SK-N-DZ (cell line): ENCODE data around the gene COL4A2.
A peak's percentile ranks its signal among the peaks of the same experiment; 100 is the strongest.
"Not testable (repeated sequence)": the region's sequence is repeated elsewhere in the genome, so short reads cannot be mapped to it uniquely, and the experiment has no call there.

ENCODE experiments used
- DNase-seq: peaks from one replicate; pipeline ENCODE4 v3.0.0-alpha.2; 2015; ENCODE audit warnings: low spot score

The COL4A2 gene

DNA sequence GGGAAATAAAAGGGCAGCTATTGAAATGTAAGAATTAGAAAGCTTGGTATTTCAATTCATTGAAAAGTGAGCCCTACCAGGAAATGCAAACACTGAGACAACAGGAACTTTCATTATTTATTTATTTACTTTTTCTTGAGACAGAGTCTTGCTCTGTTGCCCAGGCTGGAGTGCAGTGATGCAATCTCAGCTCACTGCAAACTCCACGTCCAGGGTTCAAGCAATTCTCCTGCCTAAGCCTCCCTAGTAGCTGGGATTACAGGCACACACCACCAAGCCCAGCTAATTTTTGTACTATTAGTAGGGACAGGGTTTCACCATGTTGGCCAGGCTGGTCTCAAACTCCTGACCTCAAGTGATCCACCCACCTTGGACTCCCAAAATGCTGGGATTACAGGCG, 225.2 kb downstream of the COL4A2 start:
- DNase-seq, result not testable (repeated sequence)

DNA sequence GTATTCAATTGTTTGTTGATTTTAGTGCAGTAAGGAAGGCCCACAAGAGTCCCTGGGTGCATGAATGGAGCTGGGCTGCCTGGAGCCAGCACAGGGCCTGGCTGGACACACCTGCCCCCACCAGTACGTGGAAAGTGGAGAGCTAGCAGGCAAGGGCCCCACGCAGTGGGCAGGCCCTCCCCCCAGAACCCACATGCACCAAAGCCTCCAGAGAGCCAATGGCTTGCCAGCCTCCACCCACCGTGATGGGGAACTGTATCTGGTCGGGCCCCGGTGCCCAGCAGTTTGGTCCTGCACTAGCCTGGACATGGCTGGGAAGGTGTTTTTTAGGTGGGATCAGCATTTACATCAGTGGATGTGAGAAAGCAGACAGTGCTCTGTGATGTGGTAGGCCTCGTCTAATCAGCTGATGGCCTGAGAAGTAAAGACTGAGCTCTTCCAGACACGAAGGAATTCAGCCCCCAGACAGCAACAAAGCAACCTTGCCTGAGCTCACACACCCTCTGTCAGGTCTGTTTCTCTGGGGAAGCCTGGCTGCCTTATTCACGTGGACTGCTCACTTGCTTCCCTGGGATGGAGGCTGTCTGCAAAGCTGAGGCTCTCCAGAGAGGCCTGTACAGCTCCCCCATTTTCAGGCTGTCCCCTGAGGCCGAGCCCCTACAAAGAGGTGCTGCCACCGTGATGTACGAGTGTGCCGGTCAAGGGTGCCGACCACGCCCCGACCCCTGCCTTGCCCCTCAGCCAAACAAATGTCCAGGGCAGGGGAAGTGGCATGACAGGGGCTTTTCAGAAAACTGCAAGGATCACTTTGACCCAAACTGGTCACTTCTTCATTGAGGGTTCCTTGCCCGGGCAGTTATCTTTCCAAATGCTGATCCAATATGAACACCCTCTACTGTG, 226.9 kb downstream of the COL4A2 start:
- DNase-seq, result no peak

DNA sequence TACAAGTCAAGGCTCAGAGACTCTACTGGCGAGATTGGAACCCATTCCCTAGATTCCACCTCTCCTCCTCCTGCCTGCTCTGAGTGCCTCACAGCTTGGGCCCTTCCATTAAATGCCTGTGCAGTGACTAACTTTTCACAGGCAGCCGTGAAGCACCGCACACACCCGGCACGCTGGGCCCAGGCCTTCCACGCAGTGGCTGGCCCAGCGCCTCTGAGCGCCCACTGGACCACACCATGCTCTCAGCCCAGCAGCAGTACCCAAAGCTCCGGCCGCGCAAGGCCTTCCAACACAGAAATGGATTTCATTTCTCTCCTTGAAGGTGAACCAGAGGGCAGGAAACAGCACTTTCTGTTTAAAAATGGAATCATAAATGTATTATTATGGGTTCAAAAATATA, 228.4 kb downstream of the COL4A2 start:
- no peak for DNase-seq

DNA sequence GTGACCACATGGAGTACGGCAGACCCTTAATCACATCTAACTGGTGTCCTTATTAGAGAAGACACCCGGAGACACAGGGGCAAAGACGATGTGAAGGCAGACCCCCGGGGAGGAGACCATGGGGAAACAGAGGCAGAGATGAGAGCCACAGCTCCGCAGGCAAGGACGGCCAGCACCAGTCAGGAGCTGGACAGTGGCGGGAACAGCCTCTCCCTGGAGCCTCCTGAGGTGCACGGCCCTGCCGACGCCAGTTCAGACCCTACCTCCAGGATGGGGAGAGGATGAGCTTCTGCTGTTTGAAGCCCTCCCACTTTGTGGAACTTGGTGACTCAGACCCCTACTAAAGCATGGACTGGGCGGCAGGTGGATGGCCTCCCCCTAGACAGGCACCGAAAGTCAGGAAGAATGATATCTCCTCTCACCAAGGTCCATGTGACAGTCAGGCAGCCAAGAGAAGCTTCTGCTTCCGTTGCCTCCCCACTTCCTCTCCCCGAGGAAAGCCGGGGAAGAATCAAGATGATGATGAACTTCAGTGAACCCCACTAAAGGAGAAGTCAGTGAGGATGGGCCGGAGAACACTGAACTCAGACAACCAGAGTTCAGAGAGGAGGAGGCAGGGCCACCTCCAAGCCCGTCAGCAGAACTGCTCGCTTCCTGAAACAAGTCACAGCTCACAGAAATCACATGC, 229.1 kb downstream of the COL4A2 start:
- DNase-seq, result no peak

DNA sequence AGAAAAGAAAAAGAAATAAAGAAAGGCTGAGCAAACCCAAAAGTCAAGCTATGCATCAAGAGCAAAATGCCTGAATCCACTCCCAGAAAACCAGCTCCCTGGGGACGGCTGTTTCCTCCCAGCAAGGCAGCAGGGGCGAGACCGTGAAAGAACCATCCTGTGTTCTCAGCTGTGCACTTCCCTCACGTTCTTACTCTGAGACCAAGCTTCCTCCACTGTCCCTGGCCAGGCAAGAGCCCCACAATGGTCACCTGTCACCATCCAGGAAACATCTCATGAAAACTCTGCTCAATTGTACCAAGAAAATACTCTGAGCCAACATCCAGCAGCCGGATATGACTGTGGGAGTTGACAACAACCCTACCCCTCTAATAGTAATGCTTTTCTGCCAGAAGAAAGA, 231.5 kb downstream of the COL4A2 start:
- DNase-seq, result no peak

DNA sequence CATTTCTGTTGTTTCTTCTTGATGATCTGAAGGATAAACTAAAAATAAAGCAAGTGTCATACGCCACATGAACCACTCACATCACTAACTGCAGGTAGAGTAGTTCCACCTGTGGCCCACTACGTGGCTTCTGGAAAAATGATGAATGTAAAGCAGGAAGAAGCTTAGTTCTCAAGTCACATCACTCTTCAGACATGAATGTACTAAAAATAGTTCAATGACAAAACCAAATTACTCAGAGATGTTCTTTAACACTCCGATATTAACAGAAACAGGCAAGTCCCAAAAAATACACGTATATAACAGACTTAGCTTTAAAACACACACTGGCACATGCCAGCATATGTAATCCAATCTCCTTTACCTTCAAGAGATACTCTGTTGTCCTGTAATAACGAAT, 232.8 kb downstream of the COL4A2 start:
- no peak for DNase-seq

DNA sequence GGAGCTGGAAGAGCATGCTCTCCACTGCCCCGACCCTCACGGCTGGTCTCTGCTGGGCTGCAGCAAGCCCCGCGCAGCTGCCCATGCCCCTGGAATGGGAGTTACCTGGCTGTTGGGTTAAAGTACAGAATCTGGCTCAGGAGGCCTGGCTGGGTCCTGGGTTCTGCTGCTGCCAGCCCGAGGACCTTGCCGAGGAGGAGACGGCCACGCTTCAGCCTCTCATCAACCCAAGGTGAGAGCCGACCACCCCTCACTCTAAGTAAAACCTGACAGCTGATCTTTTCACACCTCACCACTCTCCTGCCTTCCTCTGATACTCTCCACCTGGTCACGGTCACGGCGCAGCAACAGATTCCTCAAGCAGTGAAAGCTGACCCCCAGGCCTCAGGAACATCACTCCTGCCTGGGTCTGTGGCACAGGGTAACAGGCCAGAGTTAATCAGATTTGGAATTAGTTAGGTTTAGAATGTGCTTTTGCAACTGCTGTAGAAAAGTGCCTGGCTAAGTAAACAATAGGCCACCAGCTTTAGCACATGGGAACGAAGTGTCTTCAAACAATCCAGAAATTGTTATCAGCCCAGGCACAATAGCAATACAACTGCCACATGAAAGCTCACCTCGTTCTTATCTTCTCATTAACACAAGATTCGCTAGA, 233.9 kb downstream of the COL4A2 start:
- peak; percentile 60 for DNase-seq

DNA sequence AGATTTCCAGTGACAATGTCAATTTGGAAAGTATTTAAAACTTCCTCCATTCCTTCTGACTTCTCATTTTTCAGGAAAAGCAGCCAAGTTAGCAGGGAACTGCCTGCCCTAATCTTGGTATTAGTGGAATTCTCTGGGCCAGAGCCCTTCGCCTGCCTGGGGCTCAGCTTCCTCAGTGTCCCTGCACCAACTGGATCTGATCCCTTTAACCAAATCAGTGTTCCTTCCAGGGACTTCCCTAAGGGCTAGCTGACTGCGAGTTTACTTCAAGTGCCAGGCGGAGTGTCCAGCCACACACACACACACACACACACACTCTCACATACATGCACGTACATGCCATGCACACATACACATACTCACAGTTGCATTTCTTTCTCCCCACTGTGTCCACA, 234.4 kb downstream of the COL4A2 start:
- no peak for DNase-seq

DNA sequence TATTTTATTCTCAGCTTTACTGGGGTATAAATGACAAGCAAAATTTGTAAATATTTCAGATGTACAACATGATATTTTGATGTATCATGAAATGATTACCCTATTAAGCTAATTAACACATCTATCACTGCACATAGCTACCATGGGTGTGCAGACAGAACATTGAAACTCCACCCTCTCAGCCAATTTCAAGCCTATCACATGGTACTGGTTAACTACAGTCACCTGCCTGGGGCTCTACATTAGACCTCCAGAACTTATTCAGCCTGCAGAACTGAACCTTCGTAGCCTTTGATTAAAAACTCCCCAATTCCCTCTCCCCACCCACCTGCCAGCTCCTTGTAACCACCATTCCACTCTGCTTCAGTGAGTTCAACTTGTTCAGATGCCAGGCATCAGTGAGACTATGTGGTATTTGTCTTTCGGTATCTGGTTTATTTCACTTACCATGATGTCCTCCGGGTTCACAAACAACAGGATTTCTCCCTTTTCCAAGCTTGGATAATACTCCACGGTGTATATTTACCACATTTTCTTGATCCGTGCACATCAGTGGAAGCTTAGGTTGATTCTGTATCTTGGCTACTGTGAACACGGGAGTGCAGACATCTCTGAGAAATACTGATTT, 235.2 kb downstream of the COL4A2 start:
- no peak for DNase-seq

DNA sequence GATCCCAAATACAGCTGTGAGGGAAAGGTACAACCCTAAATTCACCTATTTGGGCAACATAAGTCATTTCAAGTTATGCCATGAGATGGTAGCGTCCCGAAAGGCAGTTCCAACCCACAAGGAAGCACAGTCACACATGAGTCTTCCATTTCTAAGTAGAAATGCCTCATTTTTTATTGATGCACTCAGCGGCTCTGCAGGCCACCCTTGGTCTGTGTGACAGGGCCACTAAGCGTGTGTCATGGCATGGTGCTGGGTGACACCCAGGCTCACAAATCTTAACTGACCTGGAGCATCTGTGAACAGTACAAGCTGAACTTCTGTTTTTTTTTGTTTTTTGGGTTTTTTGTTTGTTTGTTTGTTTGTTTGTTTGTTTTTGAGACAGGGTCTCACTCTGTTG, 239.3 kb downstream of the COL4A2 start:
- no peak for DNase-seq

DNA sequence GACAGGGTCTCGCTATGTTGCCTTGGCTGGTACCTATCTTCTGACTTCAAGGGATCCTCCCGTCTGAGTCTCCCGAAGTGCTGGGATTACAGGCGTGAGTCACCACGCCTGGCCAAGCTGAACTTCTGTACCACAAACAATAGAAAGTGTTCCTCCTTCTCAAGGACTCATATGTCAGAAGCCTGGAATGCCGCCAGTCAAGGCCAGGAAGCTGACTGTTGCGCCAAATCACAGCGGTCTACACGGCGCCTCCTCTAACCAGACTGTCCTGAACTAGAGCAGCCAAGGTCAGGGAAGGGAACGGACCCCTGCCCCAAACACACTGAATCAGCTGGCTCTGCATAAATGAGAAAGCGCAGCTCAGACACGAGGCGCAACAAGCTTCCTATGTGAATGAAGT, 239.8 kb downstream of the COL4A2 start:
- DNase-seq, result no peak

DNA sequence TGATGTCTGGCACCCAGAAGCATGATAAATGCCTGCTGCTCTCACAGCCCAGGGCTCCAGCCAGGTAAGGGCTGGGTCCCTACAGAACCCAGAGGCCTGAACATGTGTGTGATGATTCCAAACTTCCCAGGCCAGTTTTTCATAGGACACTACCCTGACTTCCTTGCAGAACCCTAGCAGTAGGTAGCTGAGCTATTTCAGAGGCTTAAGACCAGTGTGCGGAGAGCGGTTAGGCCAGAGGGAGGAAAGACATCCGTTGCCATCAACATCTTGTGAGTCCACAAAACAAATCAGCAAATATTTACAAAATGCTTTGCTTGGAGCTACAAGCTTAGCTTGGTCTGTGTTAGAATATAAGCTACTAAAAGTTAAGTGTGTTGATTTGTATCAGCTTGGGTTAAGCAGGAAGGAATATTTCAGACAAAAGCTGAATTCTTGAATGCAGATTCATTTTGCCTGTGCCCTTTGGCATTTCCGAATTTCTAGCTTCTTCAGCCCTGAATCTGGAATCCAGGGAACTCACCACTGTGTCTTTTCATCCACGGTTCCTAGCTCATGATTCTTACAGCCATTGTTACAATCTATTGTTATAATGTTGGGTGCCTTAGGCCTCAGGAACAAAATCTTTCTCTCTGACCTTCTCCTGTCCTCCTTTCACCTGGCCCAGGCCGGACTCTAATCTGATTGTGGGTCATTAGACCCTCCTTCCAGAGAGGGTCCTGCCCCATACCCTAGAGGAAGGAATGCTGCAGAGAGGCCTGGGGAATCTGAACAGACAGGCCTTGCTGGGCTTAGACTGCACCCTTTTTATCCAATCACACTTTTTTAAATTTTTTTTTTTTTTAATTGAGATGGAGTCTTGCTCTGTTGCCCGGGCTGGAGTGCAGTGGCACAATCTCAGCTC, 242.1 kb downstream of the COL4A2 start:
- no peak for DNase-seq

DNA sequence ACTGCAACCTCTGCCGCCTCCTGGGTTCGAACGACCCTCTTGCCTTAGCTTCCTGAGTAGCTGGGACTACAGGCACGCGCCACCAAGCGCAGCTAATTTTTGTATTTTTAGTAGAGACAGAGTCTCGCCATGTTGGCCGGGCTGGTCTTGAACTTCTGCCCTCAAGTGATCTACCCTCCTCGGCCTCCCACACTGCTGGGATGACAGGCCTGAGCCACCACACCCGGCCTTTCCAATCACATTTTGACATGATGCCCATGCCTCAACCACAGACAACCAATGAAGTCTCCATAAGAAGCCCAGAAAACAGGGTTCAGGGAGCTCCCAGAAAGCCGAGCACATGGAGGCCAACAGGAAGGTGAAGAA, 242.7 kb downstream of the COL4A2 start:
- no peak for DNase-seq

DNA sequence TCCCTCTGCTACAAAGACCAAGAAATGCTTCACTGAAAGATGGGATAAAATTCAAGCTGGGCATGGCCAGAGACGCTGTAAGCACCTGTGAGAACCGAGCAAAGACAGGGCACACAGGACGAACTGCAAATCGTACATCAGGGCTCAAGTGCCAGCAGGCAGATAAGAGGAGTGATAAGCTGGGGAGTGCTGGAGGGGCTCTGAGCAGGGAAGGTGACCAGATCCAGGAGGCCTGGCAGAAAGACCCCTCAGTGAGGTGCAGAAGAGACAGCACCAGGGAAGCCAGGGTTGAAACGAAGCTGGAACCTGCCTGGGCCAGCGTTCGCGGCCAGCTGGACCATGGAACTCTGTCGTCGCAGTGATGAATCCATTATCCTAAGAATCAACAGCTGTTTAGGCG, 244.2 kb downstream of the COL4A2 start:
- DNase-seq, result peak; percentile 22

DNA sequence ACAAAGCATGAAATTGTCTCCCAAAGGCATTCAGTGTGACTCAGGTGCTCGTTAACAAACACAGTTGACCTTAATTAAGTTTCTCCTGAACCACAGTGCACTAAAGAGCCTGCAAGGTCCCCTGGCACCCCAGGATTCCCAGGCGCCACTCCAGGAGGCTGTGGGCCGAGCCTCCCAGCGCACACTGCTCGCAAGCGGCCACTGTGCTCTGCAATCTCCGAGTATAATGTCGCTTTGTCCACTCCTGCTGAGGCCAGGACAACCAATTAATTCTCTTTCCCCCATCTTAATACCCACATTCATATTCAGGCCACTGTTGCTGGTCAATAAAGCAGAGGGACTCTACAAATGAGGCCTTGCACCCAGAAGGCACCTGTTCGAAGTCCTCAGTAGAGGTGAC, 245.7 kb downstream of the COL4A2 start:
- no peak for DNase-seq

DNA sequence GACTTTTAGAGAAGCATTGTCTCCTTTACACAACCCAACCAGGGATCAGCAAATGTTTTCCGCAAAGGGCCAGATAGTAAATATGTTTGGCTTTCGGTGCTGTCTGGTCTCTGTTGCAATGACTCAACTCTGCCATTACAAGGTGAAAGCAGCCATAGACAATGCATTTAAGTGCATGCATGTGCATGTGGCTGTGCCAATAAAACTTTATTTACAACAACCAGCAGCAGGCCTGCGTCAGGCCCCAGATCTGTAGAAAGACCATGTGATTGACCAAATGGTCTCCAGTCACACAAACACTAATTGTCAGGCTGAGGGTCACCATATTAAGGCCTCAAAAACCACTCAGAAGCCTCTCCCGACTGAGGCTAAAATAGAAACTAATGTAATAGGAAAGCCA, 246.3 kb downstream of the COL4A2 start:
- no peak for DNase-seq

DNA sequence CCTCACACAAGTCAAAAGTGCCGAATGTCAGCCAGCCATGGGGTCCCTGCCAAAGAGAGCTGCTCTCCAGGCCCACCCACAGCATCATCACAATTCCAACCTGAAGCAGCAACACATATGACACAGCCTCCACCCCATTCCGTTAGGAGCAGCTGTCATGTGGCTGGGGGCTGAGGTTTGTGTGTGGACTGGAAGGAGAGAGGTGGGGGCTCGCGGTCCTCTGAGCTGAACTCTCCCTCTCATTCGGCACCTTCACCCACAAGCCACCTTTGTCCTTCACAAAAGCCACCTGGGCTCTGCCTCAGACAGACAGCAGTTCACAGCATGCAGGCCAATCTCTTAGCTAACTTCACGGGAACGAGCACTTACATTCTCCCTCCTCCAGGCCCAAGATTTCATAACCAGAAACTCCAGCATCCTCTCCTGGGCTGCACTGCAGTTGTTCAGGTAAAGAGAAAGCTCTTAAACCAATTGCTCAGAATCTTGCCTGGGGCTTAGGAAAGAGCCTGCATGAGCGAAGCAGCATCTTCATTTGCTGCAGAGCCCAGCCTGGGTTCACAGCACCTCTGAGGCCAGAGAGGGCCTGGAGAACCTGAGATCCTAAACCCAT, 247.2 kb downstream of the COL4A2 start:
- DNase-seq, result no peak

DNA sequence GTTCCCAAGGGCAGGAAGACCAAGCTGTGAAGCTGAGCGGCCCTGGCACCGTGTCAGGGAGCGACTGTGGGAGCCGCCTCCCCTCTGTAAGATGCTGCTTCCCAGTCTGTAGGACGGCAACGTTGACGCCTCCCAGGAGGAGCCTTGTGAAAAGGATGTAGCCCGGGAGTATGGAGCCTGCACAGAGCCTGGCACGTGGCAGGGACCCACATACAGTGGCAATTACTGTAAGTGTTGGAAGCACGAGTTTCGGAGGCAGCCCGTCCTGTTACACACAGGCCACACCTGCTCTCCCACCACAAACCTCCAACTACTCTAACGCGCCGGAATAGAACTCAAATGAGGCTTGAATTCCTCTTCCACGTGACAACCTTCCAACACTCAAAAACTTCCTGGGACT, 247.9 kb downstream of the COL4A2 start:
- no peak for DNase-seq

DNA sequence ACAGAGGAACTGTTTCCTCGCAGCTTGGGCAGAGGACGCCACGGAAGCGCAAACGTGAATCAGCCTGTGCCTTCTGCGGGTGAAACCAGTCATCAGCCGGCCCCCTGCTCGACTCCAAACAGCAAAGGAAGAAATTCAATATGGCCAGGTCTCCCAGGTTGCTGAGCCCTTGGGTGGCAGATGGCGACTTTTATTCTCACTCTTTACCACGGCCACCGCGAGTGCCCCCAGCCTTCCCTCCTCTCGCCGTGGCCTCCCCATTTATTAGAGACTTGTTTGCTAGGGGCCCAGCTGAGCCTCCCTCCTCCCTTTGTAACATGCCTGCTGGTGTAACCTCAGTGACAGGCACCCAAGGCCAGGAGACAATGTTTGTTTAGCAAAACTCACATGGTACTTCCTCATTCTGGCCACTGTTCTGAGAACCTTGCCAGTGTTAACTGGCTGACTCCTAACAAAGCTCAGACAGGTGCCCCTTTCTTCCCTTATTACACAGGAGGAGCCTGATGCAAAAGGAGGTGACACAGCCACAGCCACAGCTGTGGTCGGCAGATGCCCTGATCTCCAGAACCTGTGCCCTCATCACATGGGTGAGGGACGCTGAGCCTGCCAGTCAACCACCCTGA, 248.6 kb downstream of the COL4A2 start:
- no peak for DNase-seq

DNA sequence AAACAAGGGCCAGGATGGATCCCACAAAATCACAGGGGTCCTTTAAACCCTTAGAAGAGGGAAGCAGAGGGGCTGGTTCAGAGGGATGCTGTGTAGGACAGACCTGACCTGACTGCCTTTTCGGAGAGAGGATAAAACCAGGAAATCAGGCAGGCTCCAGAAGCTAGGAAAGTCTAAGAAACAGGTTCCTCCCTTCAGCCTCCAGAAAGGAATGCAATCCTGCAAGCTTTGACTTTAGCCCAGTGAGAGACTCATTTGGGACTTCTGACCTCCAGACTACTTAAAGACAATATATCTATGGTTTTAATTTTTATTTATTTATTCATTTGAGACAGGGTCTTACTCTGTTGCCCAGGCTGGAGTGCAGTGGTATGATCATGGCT, 249.1 kb downstream of the COL4A2 start:
- no peak for DNase-seq
